Adrenal gland (tissue), 5 donors: Measurements from ENCODE around the gene NPY5R.

Experiments
- CTCF ChIP-seq, 6 experiments: fragments of 450-650 bp in 4 of 6; fragments of 200-600 bp in 2 of 6; sonication (generic) in 1 of 6; IDR thresholded peaks; 1 replicate in 5 of 6; 2 replicates in 1 of 6; pipeline versions ENCODE4 v1.5.1 to v1.8.0; 2016 to 2021; ENCODE audit warnings: antibody characterized with exemption in 6 of 6, mild to moderate bottlenecking in 2 of 6, moderate library complexity in 1 of 6
- POLR2A ChIP-seq, 2 donors: fragments of 450-650 bp; IDR thresholded peaks; one replicate each; pipeline ENCODE4 v1.6.1; 2017; ENCODE audit warnings: antibody characterized with exemption in 2 of 2, mild to moderate bottlenecking in 2 of 2, moderate library complexity in 1 of 2
- donor health status: DM: no; HTN: no; CAD: no.

DNA sequence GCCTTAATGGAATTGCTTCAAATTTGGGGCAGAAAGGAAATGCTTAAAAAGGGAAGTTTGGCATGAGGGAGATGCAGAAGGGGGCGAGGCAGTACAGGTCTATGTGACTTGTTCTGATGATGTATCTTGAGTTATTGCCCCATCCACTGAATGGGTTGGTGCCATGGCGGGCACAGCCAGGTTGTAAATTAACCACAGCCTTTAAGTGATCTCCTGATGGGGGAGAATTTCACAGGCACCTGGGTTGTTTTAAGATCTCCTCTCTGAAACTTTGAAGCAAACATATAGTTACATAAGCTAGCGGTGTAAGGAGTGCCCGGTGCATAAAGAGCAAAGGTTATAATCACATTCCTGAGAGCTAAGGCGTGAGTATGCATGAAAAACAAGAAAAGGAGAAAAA, 37.0 kb downstream of the NPY5R start:
- TF ChIP-seq POLR2A (IDR thresholded peaks at IDR 0.05) (no peak), CTCF (IDR thresholded peaks at IDR 0.05) (no peak)
